GM23248 (cell line): ENCODE measurements around the gene AP3B1.

ENCODE experiments used
- EZH2 ChIP-seq: fragments of 200-600 bp; sonication (generic); IDR thresholded peaks from 2 replicates; pipeline ENCODE4 v1.6.1; 2018; ENCODE audit warnings: antibody characterized with exemption, mild to moderate bottlenecking; ENCODE audit not compliant: insufficient read depth, poor library complexity, severe bottlenecking
- EZH2phosphoT487 ChIP-seq: fragments of 200-600 bp; sonication (generic); IDR thresholded peaks from 2 replicates; pipeline ENCODE4 v1.6.1; 2018; ENCODE audit warnings: antibody characterized with exemption, moderate library complexity, mild to moderate bottlenecking, low read depth; ENCODE audit not compliant: insufficient read depth

GRCh38 chr5:78335976-78336375 is 41.5 kb upstream of the AP3B1 start:
- no peak for TF ChIP-seq EZH2
- no peak for TF ChIP-seq EZH2phosphoT487
